HG02642 (cell line): Measurements from ENCODE around the gene SLC47A2.

Experiments used
- ATAC-seq: cut with Tn5 transposase; IDR thresholded peaks from one replicate; pipeline ENCODE4 v1.9.1; 2021; ENCODE audit warnings: mild to moderate bottlenecking; ENCODE audit not compliant: unreplicated experiment, poor library complexity

SLC47A2 gene

GRCh38 chr17:19747829-19748806 is 31.7 kb upstream of the SLC47A2 start, which contains the start of gene ALDH3A1:
Gene ALDH3A1 (minus strand): TSS chr17:19748298. CDS start chr17:19745129, 3,169 bp downstream.
- no peak for ATAC-seq

DNA sequence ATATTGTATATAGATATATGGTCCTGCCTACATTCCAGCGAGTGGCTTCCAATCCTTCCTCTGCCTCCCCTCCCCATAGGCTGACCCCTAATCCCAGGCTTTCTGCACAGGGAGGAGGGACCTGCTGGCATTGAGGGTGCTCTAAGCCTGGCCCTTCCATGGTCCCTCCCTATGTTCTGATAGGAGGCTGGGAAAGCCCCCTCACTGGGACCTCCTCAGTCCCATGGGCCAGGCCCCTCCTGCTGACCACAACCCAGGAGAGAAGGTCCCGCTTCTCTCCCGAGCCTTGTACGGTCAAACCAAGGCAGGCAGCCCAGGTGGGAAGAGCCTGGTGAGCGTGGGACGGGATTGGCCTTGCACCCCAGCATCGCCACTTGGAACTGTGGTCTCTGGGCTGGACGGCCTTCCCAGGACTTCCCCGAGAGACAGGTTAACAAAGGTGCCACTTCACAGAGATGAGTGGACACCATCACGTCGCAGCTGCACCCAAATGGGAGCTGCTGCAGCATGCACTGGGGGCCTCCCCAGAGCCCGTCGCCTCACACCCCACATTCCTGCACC is 30.9 kb upstream of the SLC47A2 start:
- ATAC-seq: no peak

DNA sequence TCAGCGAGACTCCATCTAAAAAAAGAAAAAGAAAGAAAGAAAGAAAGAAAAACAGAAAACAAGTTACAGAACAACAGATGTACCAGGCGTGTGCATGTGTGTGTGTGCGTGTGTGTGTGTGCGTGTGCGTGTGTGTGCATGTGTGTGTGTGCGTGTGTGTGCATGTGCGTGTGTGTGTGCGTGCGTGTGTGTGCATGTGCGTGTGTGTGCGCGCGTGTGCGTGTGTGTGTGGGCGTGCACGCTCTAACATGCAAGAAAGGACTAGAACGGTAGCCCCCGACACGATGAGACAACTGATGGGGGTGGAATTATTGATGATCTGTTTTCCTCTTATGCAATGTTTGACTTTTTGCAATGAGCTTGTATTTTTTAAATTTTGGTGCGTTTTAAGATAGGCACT is 30.1 kb upstream of the SLC47A2 start:
- no peak for ATAC-seq

DNA sequence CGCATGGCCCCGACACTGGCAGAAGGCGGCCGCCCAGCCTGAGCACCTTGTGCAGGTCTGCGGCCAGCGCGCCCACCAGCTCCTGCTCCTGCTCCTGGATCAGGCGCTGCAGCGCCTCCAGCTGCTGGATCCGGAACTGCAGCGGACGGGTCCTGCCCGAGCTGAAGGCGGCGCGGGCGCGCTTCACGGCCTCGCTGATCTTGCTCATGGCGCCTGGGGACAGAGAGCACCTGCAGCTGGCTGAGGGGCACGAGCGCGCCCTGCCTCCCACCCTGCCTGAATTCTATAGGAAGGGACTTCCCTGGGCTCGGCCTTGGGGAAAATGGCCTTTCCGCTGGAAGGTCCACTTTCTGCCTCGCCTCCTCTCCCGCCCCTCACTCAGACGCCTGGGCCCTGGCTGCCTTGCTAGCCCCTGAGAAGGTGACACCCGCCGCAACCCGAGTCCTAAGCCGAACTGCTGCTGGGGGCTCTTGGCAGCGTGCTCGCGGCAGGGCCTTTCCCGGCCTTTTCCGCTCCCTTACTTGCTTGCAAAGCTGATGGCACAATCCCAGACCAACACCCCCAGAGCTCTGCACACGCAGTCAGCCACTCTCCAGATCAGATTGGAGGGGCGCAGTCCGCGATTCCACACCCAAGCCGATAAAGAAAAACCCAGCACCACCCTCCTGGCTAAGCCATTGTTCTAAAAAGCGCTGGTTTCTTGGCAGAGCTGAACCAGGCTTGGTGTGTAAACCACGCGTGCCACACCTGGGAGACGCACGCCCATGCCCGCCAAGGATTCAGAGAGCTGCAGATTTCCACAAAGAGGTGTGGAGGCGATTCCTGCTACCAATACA is 28.8 kb upstream of the SLC47A2 start:
- ATAC-seq: no peak

DNA sequence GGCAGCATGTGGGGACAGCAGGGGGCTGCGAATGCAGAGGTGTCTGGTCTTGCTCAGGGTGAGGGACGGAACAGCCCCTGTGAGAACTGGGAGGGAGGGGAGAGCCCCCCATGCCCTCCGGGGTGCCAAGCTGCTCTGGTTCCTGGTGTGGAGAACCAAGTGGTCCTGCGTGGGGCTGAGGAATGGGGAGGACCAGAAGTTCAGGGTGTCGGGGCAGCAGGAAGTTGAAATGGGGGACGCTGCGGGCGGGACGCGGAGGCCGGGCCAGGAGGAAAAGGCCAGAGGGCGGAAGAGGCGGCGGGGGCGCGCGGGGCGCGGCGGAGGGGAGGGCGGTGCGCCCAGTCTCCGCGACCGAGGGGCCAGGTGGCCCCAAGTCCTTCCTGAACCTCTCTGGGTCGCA is 28.1 kb upstream of the SLC47A2 start:
- ATAC-seq: no peak

DNA sequence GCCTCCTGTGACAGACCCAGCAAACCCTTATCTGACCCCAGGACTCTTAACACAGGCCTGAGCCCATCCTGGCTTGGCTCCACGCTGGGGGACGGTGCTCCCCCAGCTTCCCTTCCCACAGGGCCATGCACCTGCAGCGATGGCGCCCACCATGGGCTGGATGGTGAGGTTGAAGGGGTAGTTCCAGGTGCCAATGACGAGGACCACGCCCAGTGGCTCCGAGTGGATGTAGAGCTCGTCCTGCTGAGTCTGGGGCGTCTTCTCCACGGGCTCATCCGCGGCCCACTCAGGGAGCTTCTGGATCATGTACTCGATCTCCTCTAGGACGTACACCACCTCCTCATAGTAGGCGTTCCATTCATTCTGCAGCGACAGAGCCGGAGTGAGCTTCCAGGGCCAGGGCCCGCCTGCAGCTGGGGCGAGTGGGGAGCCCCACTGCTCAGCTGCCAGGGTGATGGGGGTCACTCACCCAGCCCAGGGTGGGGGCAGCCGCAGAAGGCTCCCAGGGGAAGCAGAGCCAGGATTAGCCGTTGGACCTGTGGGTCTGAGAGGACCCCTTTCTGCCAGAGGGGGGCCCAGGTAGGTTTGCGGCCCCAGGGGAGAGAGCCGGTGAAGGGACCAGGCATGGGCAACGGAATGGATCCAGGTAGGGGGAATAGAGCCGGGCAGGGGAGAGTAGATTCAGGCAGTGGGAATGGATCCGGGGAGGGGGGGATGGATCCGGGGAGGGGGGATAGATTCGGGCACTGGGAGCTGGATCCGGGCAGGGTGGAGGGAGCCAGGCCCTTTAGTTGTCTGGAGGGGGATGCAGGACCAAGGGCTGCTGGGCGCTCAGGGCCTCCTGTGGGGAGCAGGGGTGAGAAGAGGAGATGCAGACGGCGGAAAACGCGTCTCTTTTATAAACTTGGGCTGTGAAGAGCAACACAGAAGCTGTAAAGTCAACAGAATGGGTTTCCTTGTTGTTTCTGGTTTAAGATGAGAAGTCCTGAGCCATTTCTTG is 27.0 kb upstream of the SLC47A2 start:
- no peak for ATAC-seq

DNA sequence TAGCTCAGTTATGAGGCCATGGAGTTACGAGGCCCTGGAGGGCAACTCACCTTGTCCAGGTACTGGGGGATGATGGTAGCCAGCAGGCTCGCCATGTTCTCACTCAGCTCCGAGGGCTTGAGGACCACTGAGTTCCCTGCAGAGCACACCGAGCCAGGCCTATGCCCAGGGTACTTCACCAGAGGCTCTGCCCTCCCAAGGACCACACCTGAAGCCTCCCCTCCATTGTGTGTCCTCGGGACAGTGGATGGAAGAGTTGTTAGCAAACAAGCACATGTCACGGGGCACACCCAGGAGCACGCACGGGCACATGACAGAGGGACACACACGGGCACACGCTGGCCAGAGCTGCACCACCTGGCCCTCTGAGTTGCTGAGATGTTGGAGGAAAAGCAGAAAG is 26.1 kb upstream of the SLC47A2 start:
- ATAC-seq: no peak

- no peak for ATAC-seq
Observed at GRCh38 chr17:19741832-19742457, 25.6 kb upstream of the SLC47A2 start.

DNA sequence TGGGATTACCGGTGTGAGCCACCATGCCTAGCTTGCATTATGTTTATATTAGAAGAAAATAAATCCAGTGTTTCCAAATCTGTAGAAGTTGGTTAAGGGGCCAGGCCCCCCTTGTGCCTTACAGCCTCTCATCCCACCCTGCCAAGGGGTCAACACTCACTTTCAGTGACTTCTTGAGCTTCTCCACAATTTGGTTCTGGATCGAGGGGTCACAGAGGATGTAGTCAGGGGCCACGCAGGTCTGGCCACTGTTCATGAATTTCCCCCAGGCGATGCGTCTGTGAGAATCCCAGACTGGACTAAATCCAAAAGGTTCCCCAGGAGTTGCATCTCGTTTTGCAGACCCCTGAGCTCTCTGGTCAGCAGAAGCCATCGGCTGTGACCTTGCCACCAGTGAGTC is 24.5 kb upstream of the SLC47A2 start:
- no peak for ATAC-seq

- ATAC-seq: no peak
Observed at GRCh38 chr17:19739241-19740201, 23.1 kb upstream of the SLC47A2 start.

DNA sequence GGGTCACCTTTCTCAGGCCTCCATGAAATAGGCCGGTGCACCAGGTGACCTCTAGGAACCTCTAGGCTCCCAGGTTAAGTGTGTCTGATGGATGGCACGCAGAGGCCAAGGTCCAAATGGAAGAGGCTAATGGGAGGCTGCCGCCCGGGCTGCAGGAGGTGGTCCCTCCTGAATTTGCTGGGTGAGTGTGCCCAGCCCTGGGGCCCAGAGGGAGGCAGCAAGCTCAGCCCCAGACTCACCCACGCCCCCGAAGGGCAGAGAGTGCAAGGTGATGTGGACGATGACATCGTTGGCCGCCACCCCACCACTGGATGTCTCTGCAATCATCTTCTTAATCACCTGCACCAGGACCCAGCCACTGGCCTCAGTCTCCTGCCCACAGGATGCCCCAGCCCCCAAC is 22.4 kb upstream of the SLC47A2 start:
- no peak for ATAC-seq

DNA sequence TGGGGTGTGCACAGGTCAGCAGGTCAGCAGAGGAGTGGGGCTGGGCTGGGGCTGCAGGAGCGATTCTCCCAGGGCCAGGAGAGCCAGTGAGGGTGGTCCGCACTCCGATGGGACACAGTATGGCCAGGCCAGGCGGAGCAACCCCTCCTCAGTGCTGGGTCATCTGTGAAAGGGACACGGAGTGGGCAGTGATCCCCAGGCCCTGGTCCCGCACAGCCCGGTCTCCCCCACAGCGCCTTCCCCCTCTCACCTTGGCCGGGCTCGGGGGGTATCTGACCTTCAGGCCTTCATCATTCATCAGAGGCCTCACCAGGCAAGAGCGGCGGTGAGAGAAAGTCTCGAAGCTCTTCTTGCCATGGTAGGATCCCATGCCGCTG is 21.7 kb upstream of the SLC47A2 start:
- ATAC-seq: no peak

GRCh38 chr17:19737305-19738072 is 21.1 kb upstream of the SLC47A2 start:
- no peak for ATAC-seq

DNA sequence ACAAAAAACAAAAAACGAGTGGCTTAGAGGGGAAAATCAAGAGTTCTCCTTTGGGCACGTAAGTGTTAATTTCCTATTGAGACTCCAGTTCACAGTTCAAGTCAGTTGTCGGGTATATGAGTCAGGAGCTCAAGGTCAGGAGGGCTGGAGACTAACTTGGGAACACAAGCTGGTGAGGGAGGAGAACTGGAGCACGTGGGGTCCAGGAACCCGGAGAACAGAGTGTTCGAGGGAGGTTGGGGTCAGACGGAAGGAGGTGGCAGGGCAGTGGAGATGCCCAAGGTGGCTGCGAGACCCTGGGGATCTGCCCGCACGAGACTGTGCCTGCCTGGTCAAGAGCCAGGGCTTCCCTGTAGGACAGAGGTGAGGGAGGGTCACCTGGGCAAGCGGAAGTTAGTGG is 19.7 kb upstream of the SLC47A2 start:
- ATAC-seq: no peak

GRCh38 chr17:19733953-19734526 is 17.7 kb upstream of the SLC47A2 start:
- ATAC-seq: no peak

GRCh38 chr17:19731626-19732025 is 15.2 kb upstream of the SLC47A2 start:
- ATAC-seq: no peak

DNA sequence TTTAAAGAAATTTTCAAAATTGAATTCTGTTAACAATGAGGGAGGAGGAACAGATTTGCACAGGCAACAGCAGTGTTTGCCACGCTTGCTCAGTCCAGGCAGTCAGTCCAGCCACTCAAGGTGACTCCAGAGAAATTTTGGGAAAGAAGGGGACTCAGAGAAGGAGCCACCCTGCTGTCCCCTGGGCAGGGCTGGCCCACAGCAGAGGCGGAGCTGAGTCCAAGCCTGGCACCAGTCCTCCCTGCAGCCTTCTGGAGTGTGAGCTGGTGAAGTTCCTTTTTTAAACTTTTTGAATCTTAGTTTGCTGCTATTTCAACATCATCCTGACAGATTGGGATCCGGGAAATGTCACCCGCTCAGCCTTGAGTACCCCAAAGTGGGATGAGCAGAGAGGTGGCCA is 14.5 kb upstream of the SLC47A2 start:
- no peak for ATAC-seq
